Measurements from ENCODE around the gene DCDC2C. TPM values are rescaled to one million over a fixed set of nuclear protein-coding genes. Genes with fewer than 3 reads are reported as not detected.
"Not testable (repeated sequence)": the region's sequence is repeated elsewhere in the genome, so short reads cannot be mapped to it uniquely, and the experiment has no call there.

DCDC2C gene
- total and polyA plus RNA-seq, 2 of the 4 experiments (the other 2 are of a cell fraction), result not detected

- H3K4me2 ChIP-seq (ENCODE audit: low read depth, low read length); H3K4ac ChIP-seq (ENCODE audit: low read depth, low read length); H3K4me3 ChIP-seq (ENCODE audit: insufficient read depth, low read depth, low read length); H3K18ac ChIP-seq (ENCODE audit: low read depth, low read length); H3K14ac ChIP-seq (replicated peaks; ENCODE audit: low read depth, low read length); H2AK9ac ChIP-seq (replicated peaks; ENCODE audit: low read depth, low read length, poor library complexity); H3K23ac ChIP-seq (ENCODE audit: low read depth, low read length); H2AFZ ChIP-seq (replicated peaks; ENCODE audit: low read length, poor library complexity); H2BK5ac ChIP-seq (ENCODE audit: low read depth, low read length, poor library complexity, severe bottlenecking); dilution Hi-C loops (cut with HindIII; ENCODE audit: low sequenced_read_pairs, unreplicated experiment); H4K91ac ChIP-seq (ENCODE audit: insufficient read depth, low read depth, low read length); H2BK120ac ChIP-seq (ENCODE audit: low read depth, low read length); H3K36me3 ChIP-seq (ENCODE audit: control insufficient read depth, insufficient read depth, low read length); BruUV-seq (replicated peaks); POLR2A ChIA-PET (ENCODE audit: unreplicated experiment); H3K79me1 ChIP-seq (ENCODE audit: low read depth in 1 of 2, low read length in 2 of 2); H3K4me1 ChIP-seq (ENCODE audit: control insufficient read depth, insufficient read depth, low read length); H4K20me1 ChIP-seq (ENCODE audit: insufficient read depth, low read length); H2BK20ac ChIP-seq (ENCODE audit: low read depth, low read length); in situ Hi-C loops (cut with MboI; ENCODE audit: low sequenced_read_pairs); H3K56ac ChIP-seq (ENCODE audit: extremely low read depth, insufficient read depth, low read length); H4K5ac ChIP-seq (ENCODE audit: low read depth, low read length); DNase-seq; H3K27ac ChIP-seq (ENCODE audit: insufficient read depth, low read length); intact Hi-C loops (cut with micrococcal nuclease); ATAC-seq (ENCODE audit: low read depth); H3K9me1 ChIP-seq (ENCODE audit: insufficient read depth, low read length); CTCF ChIA-PET; H2BK15ac ChIP-seq (ENCODE audit: low read depth, low read length); H4K8ac ChIP-seq (ENCODE audit: low read depth in 2 of 2, low read length in 2 of 2); H3K27me3 ChIP-seq (ENCODE audit: control insufficient read depth, insufficient read depth, low read length); H3K9ac ChIP-seq (ENCODE audit: low read depth, low read length); H2AK5ac ChIP-seq (ENCODE audit: low read depth, low read length): not testable (repeated sequence)
- WGBS, 2 experiments (ENCODE audit: extremely low coverage in 2 of 2, insufficient read length in 1 of 2), result 60% methylated on average over 1 of the region's 2 CpGs; no CpG with 5 or more reads in 1 of the 2 experiments
- H3K9me3 ChIP-seq (ENCODE audit: control insufficient read depth, insufficient read depth, low read length), result peaks cover 12% of the 10 kb centered on the region; the same call in 1 of the 2 replicates
Observed at GRCh38 chr2:3817144-3817543, 113.8 kb downstream of the DCDC2C start.
